22Rv1 (cell line): ENCODE data around the gene TASOR.
"Not testable (repeated sequence)": the region's sequence is repeated elsewhere in the genome, so short reads cannot be mapped to it uniquely, and the experiment has no call there.

Experiments used
- CTCF ChIP-seq: fragments of 450-650 bp; IDR thresholded peaks from 2 replicates; pipeline ENCODE4 v1.5.1; 2017; ENCODE audit warnings: mild to moderate bottlenecking
- ZFX ChIP-seq: fragments of 450-650 bp; IDR thresholded peaks from 2 replicates; pipeline ENCODE4 v1.6.1; 2017; ENCODE audit warnings: antibody characterized with exemption, borderline replicate concordance

GRCh38 chr3:56692520-56693433 lies 9.7 kb upstream of the TASOR start:
- TF ChIP-seq CTCF, ZFX: not testable (repeated sequence)
